Aorta (tissue), 5 donors: ENCODE measurements around the gene ASB13. TPM values are rescaled to one million over a fixed set of nuclear protein-coding genes. Genes with fewer than 3 reads are reported as not detected.

Source experiments
- ATAC-seq: fragments of 200-7000 bp; cut with Tn5 transposase; one replicate; pipeline ENCODE4 v1.9.1; 2022; ENCODE audit warnings: moderate library complexity; ENCODE audit not compliant: low FRiP score
- DNase-seq, 2 donors: peaks; one replicate each; pipeline ENCODE4 v3.0.0-alpha.2; 2020
- H3K27ac ChIP-seq, 2 donors: one replicate each; pipeline ENCODE4 v1.5.1; 2013; ENCODE audit warnings: low read length in 2 of 2, mild to moderate bottlenecking in 2 of 2, moderate library complexity in 2 of 2, control low read depth in 1 of 2, inconsistent platforms in 1 of 2, low read depth in 1 of 2
- H3K27me3 ChIP-seq, 2 donors: one replicate each; pipeline ENCODE4 v1.6.1; 2013; ENCODE audit warnings: control low read depth in 1 of 2, low read length in 1 of 2, mild to moderate bottlenecking in 1 of 2, moderate library complexity in 1 of 2; ENCODE audit not compliant: insufficient read depth in 2 of 2, control insufficient read depth in 1 of 2
- H3K36me3 ChIP-seq, 2 donors: one replicate each; pipeline ENCODE4 v1.6.1; 2013; ENCODE audit warnings: control low read depth in 1 of 2, low read length in 1 of 2, mild to moderate bottlenecking in 1 of 2; ENCODE audit not compliant: insufficient read depth in 2 of 2, control insufficient read depth in 1 of 2
- H3K4me1 ChIP-seq, 2 donors: one replicate each; pipeline ENCODE4 v1.6.1; 2013; ENCODE audit warnings: low read length in 2 of 2, control low read depth in 1 of 2, mild to moderate bottlenecking in 1 of 2, moderate library complexity in 1 of 2; ENCODE audit not compliant: insufficient read depth in 2 of 2, control insufficient read depth in 1 of 2
- H3K4me3 ChIP-seq, 2 donors: one replicate each; pipeline ENCODE4 v1.5.1; 2013; ENCODE audit warnings: low read length in 2 of 2, control low read depth in 1 of 2, mild to moderate bottlenecking in 1 of 2
- H3K9me3 ChIP-seq: one replicate; pipeline ENCODE4 v1.6.1; 2013; ENCODE audit warnings: mild to moderate bottlenecking, low read length; ENCODE audit not compliant: control insufficient read depth
- WGBS, 2 donors: extraction: QIAGEN DNeasy Blood & Tissue Kit; methylation state at CpG; one replicate each; pipeline ENCODE4 v1.1.7; 2013; 5-methylcytosine and 5-hydroxymethylcytosine counted together
- intact Hi-C, 2 donors: fragments of 100-400 bp; cut with DNase I; formaldehyde crosslinking; loops; one replicate each; pipeline versions ENCODE4 v1.14.2 to v1.15.0; 2022
- polyA plus RNA-seq, 2 donors: library from polyadenylated mRNA; stranded (reverse); fragments of 200-250 nt; gene quantifications; one replicate each; pipeline ENCODE4 v1.2.3, GENCODE V29; 2013
- total RNA-seq, 2 donors: library from RNA; stranded (reverse); fragmentation: NEBNext Ultra II Directional; extraction: Animal tissue kit (Norgen Biotek cat#: 25700); gene quantifications; one replicate each; pipeline ENCODE4 v1.2.1, GENCODE V29; 2021
- donor health status: healthy with polysubstance abuse.
- donor health status: Bipolar disorder and iron deficiency.
- donor health status: DM: no; HTN: no; CAD: no.
- donor health status: DM: no; HTN: no; CAD: no.
- donor health status: DM: yes; HTN: yes; CAD: no.

Gene ASB13
- total and polyA plus RNA-seq, 4 donors = 19.2 to 35.1 (median 24.1) TPM

DNA sequence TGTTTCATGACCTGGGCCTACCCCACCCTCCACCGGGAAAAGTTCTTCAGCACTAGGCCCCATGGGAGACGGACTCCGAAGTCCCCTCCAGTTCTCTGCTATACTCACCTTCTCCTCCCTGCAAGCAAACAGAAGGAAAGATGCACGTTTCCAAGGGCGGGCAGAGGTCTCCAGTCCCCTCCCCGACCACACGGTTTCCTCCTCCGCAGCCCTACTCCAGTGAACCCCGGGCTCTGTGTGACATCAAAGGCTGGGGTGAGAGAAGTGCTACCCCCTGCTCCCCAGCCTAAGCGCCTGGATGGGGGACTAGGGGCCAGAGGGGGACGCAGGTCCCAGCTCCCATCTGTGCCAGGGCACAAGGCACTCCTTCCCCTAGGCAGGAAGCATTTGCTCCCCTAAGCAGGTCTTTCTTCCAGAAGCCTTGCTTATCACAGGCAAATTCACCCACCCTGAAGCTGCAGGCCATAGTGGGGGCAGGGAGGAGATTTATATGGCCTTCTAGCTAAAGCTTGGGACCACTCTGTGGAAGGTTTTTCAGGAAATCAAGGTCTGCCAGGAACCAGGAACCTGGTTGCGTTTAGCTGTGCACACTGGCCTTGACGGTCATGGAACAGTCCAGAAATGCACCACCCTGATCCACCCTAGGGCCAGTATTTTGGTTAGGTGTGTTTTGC, 52.8 kb downstream of the ASB13 start:
- Histone ChIP-seq H3K4me1 (peaks cover 7 to 8% of the 10 kb centered on the region in 2 donors), H3K9me3 (no peaks in the 10 kb centered on the region), H3K4me3 (no peak overlapping the region), H3K36me3 (no peaks in the 10 kb centered on the region), H3K27me3 (no peaks in the 10 kb centered on the region), H3K27ac (peak overlapping the region in 1 of 2 donors; percentile 81)
- ATAC-seq (no peak), DNase-seq (peak in 1 of 2 donors; percentile 46)
- intact Hi-C loops = loop anchor here in 1 of 2 donors (5.0 kb wide), 1 partner anchor 66 kb away; no protein-coding TSS in a partner anchor
- WGBS, 2 donors = 55 to 61% methylated on average over 13 of the region's 13 CpGs

DNA sequence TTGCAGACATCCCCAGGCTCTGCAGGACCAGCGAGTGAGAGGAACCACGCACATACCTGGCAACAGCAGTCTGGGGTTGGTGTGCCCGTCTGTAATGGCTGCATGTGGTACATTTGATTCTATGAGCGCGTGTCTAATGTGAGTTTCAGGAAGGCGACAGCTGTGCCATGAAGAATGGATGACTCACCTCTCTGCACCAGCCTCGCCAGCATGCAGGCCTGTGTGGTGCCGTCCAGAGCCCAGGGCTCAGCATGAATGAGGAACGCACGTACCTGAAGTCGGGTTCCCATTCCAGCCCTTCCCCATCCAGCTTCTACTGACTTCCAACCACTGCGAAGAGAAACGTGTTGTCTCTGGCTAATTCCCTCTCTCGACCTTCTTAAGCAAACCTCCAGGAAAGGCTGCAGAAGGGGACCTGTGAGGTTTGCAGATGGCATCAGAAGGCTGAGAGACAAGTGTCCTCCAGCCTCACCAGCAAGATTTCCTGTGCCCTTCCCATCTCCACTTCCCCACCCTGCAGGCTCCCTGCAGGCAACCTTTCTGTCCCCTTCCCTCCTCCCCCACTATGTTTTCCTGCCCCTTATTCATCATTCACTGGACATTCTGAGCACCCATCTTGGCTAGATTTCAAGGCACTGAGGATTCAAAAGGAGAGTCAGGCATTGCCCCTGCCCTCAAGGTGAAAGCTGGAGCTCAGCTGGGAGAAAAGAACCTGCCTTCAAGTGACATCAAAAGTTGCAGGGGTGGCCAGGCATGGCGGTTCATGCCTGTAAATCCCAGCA, 54.3 kb downstream of the ASB13 start:
- intact Hi-C loops = loop anchor here in 1 of 2 donors (5.0 kb wide), 1 partner anchor 65 kb away; no protein-coding TSS in a partner anchor
- H3K9me3 ChIP-seq = no peaks in the 10 kb centered on the region
- DNase-seq (peak in 1 of 2 donors; percentile 37), ATAC-seq (peak; percentile 26)
- H3K27me3 ChIP-seq = no peaks in the 10 kb centered on the region
- H3K36me3 ChIP-seq = no peaks in the 10 kb centered on the region
- WGBS, 2 donors = 55 to 59% methylated on average over 15 of the region's 15 CpGs
- no peak overlapping the region for H3K4me3 ChIP-seq
- H3K4me1 ChIP-seq = peaks cover 0 to 8% of the 10 kb centered on the region in 2 donors
- H3K27ac ChIP-seq = peak overlapping the region in 1 of 2 donors; percentile 43

DNA sequence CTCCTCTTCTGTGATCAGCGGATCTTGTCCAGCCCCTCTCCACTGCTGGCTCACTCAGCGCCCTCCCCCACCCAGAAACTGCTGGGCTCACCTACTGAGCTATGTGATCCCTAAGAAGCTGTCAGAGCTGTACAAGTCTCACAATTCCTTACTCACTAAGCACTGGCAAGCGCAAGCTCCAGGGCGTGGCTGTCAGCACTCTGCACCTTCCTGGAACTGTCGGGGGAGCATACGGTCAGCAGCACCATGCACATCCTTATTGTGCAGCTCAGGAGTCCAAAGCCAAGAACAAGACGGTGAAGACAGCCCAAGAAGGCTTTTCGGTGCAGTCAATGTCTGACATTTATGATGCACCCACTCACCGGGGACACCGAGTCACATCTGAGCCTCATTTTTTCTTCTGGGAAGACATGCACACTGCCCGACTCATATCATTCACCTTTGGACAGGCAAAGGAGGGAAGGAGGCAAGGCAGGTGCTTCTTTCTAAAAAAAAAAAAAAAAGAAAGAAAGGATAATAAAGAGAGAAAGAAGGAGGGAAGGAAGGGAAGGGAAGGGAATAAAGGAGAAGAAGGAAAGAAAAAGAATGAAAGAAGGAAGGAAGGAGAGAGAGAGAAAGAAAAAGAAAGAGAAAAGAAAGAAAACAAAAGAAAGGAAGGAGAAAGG, 56.3 kb downstream of the ASB13 start:
- Histone ChIP-seq H3K36me3 (no peaks in the 10 kb centered on the region), H3K27me3 (no peaks in the 10 kb centered on the region), H3K9me3 (no peaks in the 10 kb centered on the region), H3K27ac (peak overlapping the region in 1 of 2 donors; percentile 72), H3K4me1 (peaks cover 0 to 8% of the 10 kb centered on the region in 2 donors), H3K4me3 (no peak overlapping the region)
- 86% methylated on average over 11 of the region's 11 CpGs for WGBS, 2 donors
- ATAC-seq (no peak), DNase-seq (peak in 1 of 2 donors; percentile 59)
- intact Hi-C loops = loop anchor here in 1 of 2 donors (5.0 kb wide), 1 partner anchor 63 kb away; no protein-coding TSS in a partner anchor

DNA sequence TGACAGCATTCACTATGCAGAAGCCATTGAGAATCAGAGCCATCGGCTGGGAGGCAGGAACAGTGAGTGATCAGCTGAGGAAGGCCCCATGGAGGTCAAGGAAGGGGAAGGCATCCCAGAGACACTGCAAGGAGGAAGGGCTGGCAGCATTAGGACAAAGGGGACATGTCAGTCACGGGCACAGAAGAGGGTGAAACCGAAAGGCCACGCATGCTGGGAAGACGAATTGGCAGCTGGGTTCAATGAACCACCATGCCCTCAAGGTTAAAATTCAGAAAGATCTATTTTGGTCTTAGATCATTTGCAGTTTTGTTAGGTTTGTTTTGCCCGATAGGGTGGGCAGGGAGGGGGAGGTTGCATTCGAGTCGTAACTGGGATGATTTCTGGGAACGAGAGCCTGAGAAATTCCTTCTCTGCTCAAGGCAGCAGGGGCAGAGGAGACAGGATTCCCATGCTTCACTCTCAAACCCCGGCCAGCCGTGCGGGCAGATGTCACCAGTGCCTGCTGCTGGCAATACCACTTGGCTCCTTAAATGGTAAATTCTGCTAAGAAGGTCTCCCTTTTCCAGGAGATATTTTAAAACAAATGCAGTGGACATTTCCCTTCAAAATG, 57.7 kb downstream of the ASB13 start:
- no peak for ATAC-seq

DNA sequence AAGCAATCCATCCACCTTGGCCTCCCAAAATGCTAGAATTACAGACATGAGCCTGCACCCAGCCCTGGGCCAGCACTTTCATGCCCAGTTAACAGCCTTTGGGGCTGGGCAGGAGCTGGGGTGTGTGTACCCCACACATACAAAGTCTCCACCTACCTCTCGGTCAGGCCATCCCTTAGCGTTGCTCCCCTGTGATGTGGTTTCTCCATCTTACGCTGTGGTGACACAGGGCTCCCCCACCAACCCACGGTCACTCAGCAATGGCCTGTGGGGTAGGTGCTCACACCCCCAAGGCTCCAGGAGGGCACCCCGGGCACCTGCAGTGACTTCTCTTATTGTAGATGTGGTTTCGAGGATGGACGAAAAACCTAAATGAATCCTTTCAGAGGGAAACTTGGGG, 58.8 kb downstream of the ASB13 start:
- ATAC-seq (no peak), DNase-seq (peak; percentile 12 to 45)
- H3K4me1 ChIP-seq = peaks cover 0 to 4% of the 10 kb centered on the region in 2 donors
- intact Hi-C loops = no loop called here
- no peaks in the 10 kb centered on the region for H3K36me3 ChIP-seq
- 97 to 99% methylated on average over 7 of the region's 7 CpGs for WGBS, 2 donors
- H3K4me3 ChIP-seq = no peak overlapping the region
- H3K27me3 ChIP-seq = no peaks in the 10 kb centered on the region
- no peak overlapping the region for H3K27ac ChIP-seq
- no peaks in the 10 kb centered on the region for H3K9me3 ChIP-seq

More for the DNA sequence above, 57.7 kb downstream of the ASB13 start:
- H3K4me3 ChIP-seq = no peak overlapping the region
- peaks cover 0 to 4% of the 10 kb centered on the region in 2 donors for H3K4me1 ChIP-seq
- WGBS, 2 donors = 20 to 26% methylated on average over 12 of the region's 12 CpGs
- DNase-seq = peak; percentile 49 to 69
- intact Hi-C loops = no loop called here
- H3K9me3 ChIP-seq = no peaks in the 10 kb centered on the region
- H3K27ac ChIP-seq = peak overlapping the region in 1 of 2 donors; percentile 0
- no peaks in the 10 kb centered on the region for H3K27me3 ChIP-seq
- H3K36me3 ChIP-seq = no peaks in the 10 kb centered on the region

DNA sequence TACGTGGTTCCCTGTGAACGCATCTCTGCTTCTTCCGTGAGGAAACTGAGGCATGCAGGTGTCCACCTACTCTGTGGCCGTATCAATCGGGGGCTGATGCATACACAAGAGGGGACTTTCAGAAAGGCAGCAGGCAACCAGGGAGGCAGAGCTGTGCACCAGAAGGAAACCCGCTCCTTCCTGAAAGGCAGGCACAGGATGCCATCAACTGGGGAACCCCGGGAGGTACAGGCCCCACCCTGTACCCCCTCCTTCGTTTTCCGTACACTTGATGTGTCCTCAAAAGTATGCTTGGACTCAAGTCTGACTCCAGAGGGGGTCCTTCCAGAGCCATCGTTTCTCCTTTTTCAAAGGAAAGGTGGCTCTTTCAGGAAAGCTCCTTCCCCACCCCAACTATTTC, 59.5 kb downstream of the ASB13 start:
- 85 to 88% methylated on average over 10 of the region's 10 CpGs for WGBS, 2 donors
- no peak overlapping the region for H3K4me3 ChIP-seq
- H3K27ac ChIP-seq = no peak overlapping the region
- intact Hi-C loops = no loop called here
- DNase-seq = peak; percentile 33 to 35
- ATAC-seq = no peak
- peaks cover under 1 to 4% of the 10 kb centered on the region in 2 donors for H3K4me1 ChIP-seq
- no peaks in the 10 kb centered on the region for H3K36me3 ChIP-seq
- H3K9me3 ChIP-seq = no peaks in the 10 kb centered on the region
- no peaks in the 10 kb centered on the region for H3K27me3 ChIP-seq

DNA sequence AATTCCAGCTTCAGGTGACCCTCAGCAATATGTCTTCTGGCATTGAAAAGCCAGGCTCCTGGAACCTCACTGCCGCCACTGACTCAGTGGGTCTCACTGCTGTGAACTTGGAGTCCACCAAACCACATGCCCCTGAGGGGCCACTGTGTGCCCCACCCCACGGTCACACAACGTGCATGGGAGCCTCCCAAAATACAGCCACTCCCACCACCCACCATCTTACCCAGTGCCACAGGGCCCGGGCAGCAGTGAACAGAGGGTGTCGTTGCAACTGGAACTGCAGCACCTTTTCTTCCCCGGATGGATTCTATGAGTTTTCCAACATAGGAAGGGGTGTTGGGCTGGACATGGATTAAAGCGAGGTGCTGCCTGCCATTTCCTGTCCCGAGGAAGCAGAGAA, 60.1 kb downstream of the ASB13 start:
- no peak for ATAC-seq
- H3K4me3 ChIP-seq = no peak overlapping the region
- no peak overlapping the region for H3K27ac ChIP-seq
- DNase-seq = peak; percentile 35 to 63
- 93 to 95% methylated on average over 8 of the region's 8 CpGs for WGBS, 2 donors
- no peaks in the 10 kb centered on the region for H3K27me3 ChIP-seq
- peaks cover 6 to 8% of the 10 kb centered on the region in 2 donors for H3K4me1 ChIP-seq
- intact Hi-C loops = no loop called here
- no peaks in the 10 kb centered on the region for H3K9me3 ChIP-seq
- H3K36me3 ChIP-seq = no peaks in the 10 kb centered on the region

DNA sequence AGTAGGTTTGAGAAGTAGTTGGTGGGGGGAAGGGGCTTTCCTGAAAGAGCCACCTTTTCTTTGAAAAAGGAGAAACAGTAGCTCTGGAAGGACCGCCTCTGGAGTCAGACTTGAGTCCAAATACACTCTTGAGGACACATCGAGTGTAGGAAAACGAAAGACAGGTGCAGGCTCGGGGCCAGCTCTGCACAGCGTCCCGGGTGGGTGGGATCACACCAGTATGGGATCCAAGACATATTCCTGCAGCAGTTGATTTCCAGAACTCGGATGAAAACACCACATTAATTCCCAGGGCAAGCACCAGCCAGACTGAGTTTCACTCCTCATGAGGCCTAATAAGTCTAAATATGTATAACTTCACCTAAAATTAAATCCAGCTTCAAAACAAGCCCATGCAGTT, 61.4 kb downstream of the ASB13 start:
- DNase-seq (peak in 1 of 2 donors; percentile 40), ATAC-seq (no peak)
- 18 to 26% methylated on average over 7 of the region's 7 CpGs for WGBS, 2 donors
- no peaks in the 10 kb centered on the region for H3K9me3 ChIP-seq
- intact Hi-C loops = loop anchor here in 1 of 2 donors (5.0 kb wide), 1 partner anchor 48 kb away; no protein-coding TSS in a partner anchor
- H3K36me3 ChIP-seq = no peaks in the 10 kb centered on the region
- no peak overlapping the region for H3K27ac ChIP-seq
- H3K4me1 ChIP-seq = peaks cover 7 to 8% of the 10 kb centered on the region in 2 donors
- no peak overlapping the region for H3K4me3 ChIP-seq
- no peaks in the 10 kb centered on the region for H3K27me3 ChIP-seq
